ENCODE measurements around the gene POU6F2. TPM values are rescaled to one million over a fixed set of nuclear protein-coding genes. Genes with fewer than 3 reads are reported as not detected.

POU6F2 gene
- total RNA-seq, 1 experiment from 2014 or later: 0.64 TPM

GRCh38 chr7:39394105-39394680 lies 416.5 kb downstream of the POU6F2 start:
- intact Hi-C loops (cut with micrococcal nuclease; ENCODE audit: unreplicated experiment): no loop called here
- no peaks in the 10 kb centered on the region for H3K4me1 Mint-ChIP-seq (ENCODE audit: low read depth, unreplicated experiment)
- H3K36me3 Mint-ChIP-seq (ENCODE audit: insufficient read depth, unreplicated experiment): no peaks in the 10 kb centered on the region
- peaks cover 52% of the 10 kb centered on the region for H3K27me3 Mint-ChIP-seq (ENCODE audit: unreplicated experiment)
- H3K9me3 Mint-ChIP-seq (ENCODE audit: low read depth, unreplicated experiment): no peaks in the 10 kb centered on the region
- no peak for DNase-seq
- no TSS peak for BruUV-seq (replicated peaks)
- no peak overlapping the region for H3K4me3 Mint-ChIP-seq (ENCODE audit: low read depth, unreplicated experiment)
- CTCF ChIA-PET: interaction anchor here (0.6 kb wide), 1 partner anchor 889 kb away, joined by 4 read pairs; no protein-coding TSS in a partner anchor
- H3K27ac Mint-ChIP-seq (ENCODE audit: unreplicated experiment): no peak overlapping the region
- TF ChIP-seq, protein P1, sequence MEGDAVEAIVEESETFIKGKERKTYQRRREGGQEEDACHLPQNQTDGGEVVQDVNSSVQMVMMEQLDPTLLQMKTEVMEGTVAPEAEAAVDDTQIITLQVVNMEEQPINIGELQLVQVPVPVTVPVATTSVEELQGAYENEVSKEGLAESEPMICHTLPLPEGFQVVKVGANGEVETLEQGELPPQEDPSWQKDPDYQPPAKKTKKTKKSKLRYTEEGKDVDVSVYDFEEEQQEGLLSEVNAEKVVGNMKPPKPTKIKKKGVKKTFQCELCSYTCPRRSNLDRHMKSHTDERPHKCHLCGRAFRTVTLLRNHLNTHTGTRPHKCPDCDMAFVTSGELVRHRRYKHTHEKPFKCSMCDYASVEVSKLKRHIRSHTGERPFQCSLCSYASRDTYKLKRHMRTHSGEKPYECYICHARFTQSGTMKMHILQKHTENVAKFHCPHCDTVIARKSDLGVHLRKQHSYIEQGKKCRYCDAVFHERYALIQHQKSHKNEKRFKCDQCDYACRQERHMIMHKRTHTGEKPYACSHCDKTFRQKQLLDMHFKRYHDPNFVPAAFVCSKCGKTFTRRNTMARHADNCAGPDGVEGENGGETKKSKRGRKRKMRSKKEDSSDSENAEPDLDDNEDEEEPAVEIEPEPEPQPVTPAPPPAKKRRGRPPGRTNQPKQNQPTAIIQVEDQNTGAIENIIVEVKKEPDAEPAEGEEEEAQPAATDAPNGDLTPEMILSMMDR (IDR thresholded peaks at IDR 0.05; ENCODE audit: unreplicated experiment): no peak

DNA sequence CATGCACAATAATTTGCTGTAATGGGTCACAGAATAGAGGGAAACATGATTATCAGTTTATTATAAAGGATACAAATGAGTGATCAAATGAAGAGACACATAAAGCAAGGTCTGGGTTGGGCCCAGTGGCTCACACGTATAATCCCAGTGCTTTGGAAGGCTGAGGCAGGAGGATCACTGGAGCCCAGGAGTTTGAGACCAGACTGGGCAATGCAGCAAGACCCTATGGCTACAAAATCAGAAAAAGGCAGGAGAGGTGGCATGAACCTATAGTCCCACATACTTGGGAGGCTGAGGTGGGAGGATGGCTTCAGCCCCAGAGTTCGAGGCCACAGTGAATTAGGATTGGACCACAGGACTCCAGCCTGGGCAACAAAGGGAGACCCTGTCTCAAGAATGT lies 421.7 kb downstream of the POU6F2 start:
- DNase-seq: no peak
- BruUV-seq (replicated peaks): no TSS peak
- intact Hi-C loops (cut with micrococcal nuclease; ENCODE audit: unreplicated experiment): no loop called here
- peaks cover 24% of the 10 kb centered on the region for H3K27me3 Mint-ChIP-seq (ENCODE audit: unreplicated experiment)
- H3K4me3 Mint-ChIP-seq (ENCODE audit: low read depth, unreplicated experiment): no peak overlapping the region
- CTCF ChIA-PET: interaction anchor here (0.6 kb wide), 1 partner anchor 430 kb away, joined by 3 read pairs; no protein-coding TSS in a partner anchor
- H3K36me3 Mint-ChIP-seq (ENCODE audit: insufficient read depth, unreplicated experiment): no peaks in the 10 kb centered on the region
- H3K4me1 Mint-ChIP-seq (ENCODE audit: low read depth, unreplicated experiment): no peaks in the 10 kb centered on the region
- H3K9me3 Mint-ChIP-seq (ENCODE audit: low read depth, unreplicated experiment): no peaks in the 10 kb centered on the region
- H3K27ac Mint-ChIP-seq (ENCODE audit: unreplicated experiment): no peak overlapping the region
- TF ChIP-seq, protein P1 (IDR thresholded peaks at IDR 0.05; ENCODE audit: unreplicated experiment): no peak

GRCh38 chr7:39399986-39400385 lies 422.3 kb downstream of the POU6F2 start:
- Mint-ChIP-seq H3K4me3 (ENCODE audit: low read depth, unreplicated experiment) (no peak overlapping the region), H3K9me3 (ENCODE audit: low read depth, unreplicated experiment) (no peaks in the 10 kb centered on the region), H3K36me3 (ENCODE audit: insufficient read depth, unreplicated experiment) (no peaks in the 10 kb centered on the region), H3K27ac (ENCODE audit: unreplicated experiment) (no peak overlapping the region), H3K27me3 (ENCODE audit: unreplicated experiment) (peaks cover 19% of the 10 kb centered on the region), H3K4me1 (ENCODE audit: low read depth, unreplicated experiment) (no peaks in the 10 kb centered on the region)
- DNase-seq: no peak
- CTCF ChIA-PET: no interaction called here
- no TSS peak for BruUV-seq (replicated peaks)
- TF ChIP-seq, protein P1 (IDR thresholded peaks at IDR 0.05; ENCODE audit: unreplicated experiment): no peak
- intact Hi-C loops (cut with micrococcal nuclease; ENCODE audit: unreplicated experiment): no loop called here

DNA sequence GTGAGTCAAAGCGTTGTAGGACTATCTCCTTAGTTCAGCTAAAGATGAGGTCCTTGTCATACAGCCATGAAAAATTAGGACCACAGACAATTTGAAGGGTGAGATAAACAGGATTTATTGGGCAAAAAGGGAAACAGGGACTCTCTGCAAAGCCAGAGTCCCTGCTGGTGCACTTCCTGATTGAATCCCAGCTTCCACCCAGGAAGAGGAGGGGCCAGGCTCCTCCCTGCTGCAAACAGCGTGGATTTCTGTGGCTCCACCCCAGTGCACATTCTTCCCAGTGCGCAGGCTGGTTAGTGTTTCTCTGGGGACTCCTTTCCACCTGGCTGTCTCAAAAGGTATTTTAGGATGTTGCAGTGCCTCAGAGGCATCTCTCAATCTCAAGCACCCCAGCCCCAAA lies 423.1 kb downstream of the POU6F2 start:
- Mint-ChIP-seq H3K36me3 (ENCODE audit: insufficient read depth, unreplicated experiment) (no peaks in the 10 kb centered on the region), H3K4me1 (ENCODE audit: low read depth, unreplicated experiment) (peaks cover 1% of the 10 kb centered on the region), H3K4me3 (ENCODE audit: low read depth, unreplicated experiment) (no peak overlapping the region), H3K27ac (ENCODE audit: unreplicated experiment) (no peak overlapping the region), H3K27me3 (ENCODE audit: unreplicated experiment) (peaks cover 10% of the 10 kb centered on the region), H3K9me3 (ENCODE audit: low read depth, unreplicated experiment) (no peaks in the 10 kb centered on the region)
- TF ChIP-seq, protein P1 (IDR thresholded peaks at IDR 0.05; ENCODE audit: unreplicated experiment): no peak
- no peak for DNase-seq
- intact Hi-C loops (cut with micrococcal nuclease; ENCODE audit: unreplicated experiment): no loop called here
- CTCF ChIA-PET: no interaction called here
- BruUV-seq (replicated peaks): no TSS peak
